MCF 10A (cell line): ENCODE data around the gene EMX2. TPM values are rescaled to one million over a fixed set of nuclear protein-coding genes. Genes with fewer than 3 reads are reported as not detected.

Source experiments
- BruUV-seq: library from RNA; stranded (reverse); fragments of 400-500 nt; replicated peaks from 2 replicates; lab custom pipeline; 2021; lab: Mats Ljungman, UMichigan
- CTCF ChIA-PET: fragments of 300-600 bp; sonication (Branson Sonifier 250); formaldehyde crosslinking; extraction: SDS; loops from one replicate; lab custom pipeline; 2021; ENCODE audit warnings: antibody characterized with exemption, inconsistent platforms; lab: Yijun Ruan, JAX
- POLR2A ChIA-PET: fragments of 300-600, 350-650 bp; sonication (Branson Sonifier 250); formaldehyde crosslinking; extraction: SDS; loops from one replicate; lab custom pipeline; 2020; ENCODE audit warnings: antibody characterized with exemption, inconsistent platforms; lab: Yijun Ruan, JAX
- DNase-seq: peaks from one replicate; pipeline ENCODE4 v3.0.0-alpha.2; 2018; ENCODE audit not compliant: unreplicated experiment
- H3K27ac Mint-ChIP-seq: one replicate; pipeline ENCODE4 v1.8.0; 2022; ENCODE audit warnings: mild to moderate bottlenecking, low read depth, mixed read lengths; ENCODE audit not compliant: unreplicated experiment
- H3K27me3 Mint-ChIP-seq: one replicate; pipeline ENCODE4 v1.8.0; 2022; ENCODE audit warnings: mixed read lengths; ENCODE audit not compliant: insufficient read depth, unreplicated experiment
- H3K36me3 Mint-ChIP-seq: one replicate; pipeline ENCODE4 v1.8.0; 2022; ENCODE audit warnings: mild to moderate bottlenecking, moderate library complexity, mixed read lengths; ENCODE audit not compliant: insufficient read depth, unreplicated experiment
- H3K4me1 Mint-ChIP-seq: one replicate; pipeline ENCODE4 v1.8.0; 2022; ENCODE audit warnings: mixed read lengths; ENCODE audit not compliant: insufficient read depth, unreplicated experiment
- H3K4me3 Mint-ChIP-seq: one replicate; pipeline ENCODE4 v1.8.0; 2022; ENCODE audit warnings: mild to moderate bottlenecking, moderate library complexity, mixed read lengths; ENCODE audit not compliant: unreplicated experiment
- H3K9me3 Mint-ChIP-seq: one replicate; pipeline ENCODE4 v1.8.0; 2022; ENCODE audit warnings: mixed read lengths; ENCODE audit not compliant: unreplicated experiment
- CTCF ChIP-seq: fragments of 200-600 bp; IDR thresholded peaks from one replicate; pipeline ENCODE4 v1.8.0; 2022; ENCODE audit warnings: antibody characterized with exemption, mild to moderate bottlenecking; ENCODE audit not compliant: unreplicated experiment
- intact Hi-C: fragments of 100-400 bp; cut with micrococcal nuclease; formaldehyde crosslinking; loops from 2 replicates; pipeline ENCODE4 v1.14.1; 2022
- total RNA-seq: library from RNA; stranded (reverse); gene quantifications from 2 replicates; pipeline ENCODE4 v1.2.3, GENCODE V29; 2022

The EMX2 gene
- total RNA-seq, 1 experiment from 2014 or later, result not detected

- H3K4me1 Mint-ChIP-seq, result no peaks in the 10 kb centered on the region
- no peaks in the 10 kb centered on the region for H3K36me3 Mint-ChIP-seq
- ChIA-PET POLR2A (no interaction called here), CTCF (no interaction called here)
- H3K9me3 Mint-ChIP-seq, result no peaks in the 10 kb centered on the region
- DNase-seq, result no peak
- no TSS peak for BruUV-seq
- H3K27me3 Mint-ChIP-seq, result peaks cover under 1% of the 10 kb centered on the region
- no peak overlapping the region for H3K4me3 Mint-ChIP-seq
- intact Hi-C loops, result no loop called here
- H3K27ac Mint-ChIP-seq, result no peak overlapping the region
- no peak for TF ChIP-seq CTCF
Observed at GRCh38 chr10:117562896-117563737, 20.6 kb downstream of the EMX2 start.

GRCh38 chr10:117563780-117564179, 21.2 kb downstream of the EMX2 start:
- TF ChIP-seq CTCF, result no peak
- Mint-ChIP-seq H3K9me3 (no peaks in the 10 kb centered on the region), H3K4me3 (no peak overlapping the region), H3K27ac (no peak overlapping the region), H3K4me1 (no peaks in the 10 kb centered on the region), H3K27me3 (peaks cover 7% of the 10 kb centered on the region), H3K36me3 (no peaks in the 10 kb centered on the region)
- POLR2A ChIA-PET, result no interaction called here
- BruUV-seq, result no TSS peak
- no peak for DNase-seq
- intact Hi-C loops, result no loop called here
- CTCF ChIA-PET, result no interaction called here

GRCh38 chr10:117565068-117565467, 22.5 kb downstream of the EMX2 start:
- ChIA-PET POLR2A (interaction anchor here (0.6 kb wide), 1 partner anchor 71 kb away, joined by 3 read pairs; no protein-coding TSS in a partner anchor), CTCF (no interaction called here)
- intact Hi-C loops, result no loop called here
- no peak for DNase-seq
- no peak for TF ChIP-seq CTCF
- Mint-ChIP-seq H3K27me3 (peaks cover 20% of the 10 kb centered on the region), H3K4me3 (no peak overlapping the region), H3K27ac (no peak overlapping the region), H3K36me3 (no peaks in the 10 kb centered on the region), H3K4me1 (no peaks in the 10 kb centered on the region), H3K9me3 (no peaks in the 10 kb centered on the region)
- no TSS peak for BruUV-seq

GRCh38 chr10:117568334-117568733, 25.8 kb downstream of the EMX2 start:
- H3K4me1 Mint-ChIP-seq, result no peaks in the 10 kb centered on the region

More at GRCh38 chr10:117568334-117568733, 25.8 kb downstream of the EMX2 start:
- H3K36me3 Mint-ChIP-seq, result no peaks in the 10 kb centered on the region
- ChIA-PET POLR2A (interaction anchor here (0.9 kb wide), 1 partner anchor 9 kb away, joined by 3 read pairs; no protein-coding TSS in a partner anchor), CTCF (interaction anchor here (0.6 to 1.4 kb wide), 2 partner anchors 30 to 645 kb away, joined by 3 read pairs; no protein-coding TSS in a partner anchor)
- no peak for DNase-seq
- peaks cover 48% of the 10 kb centered on the region for H3K27me3 Mint-ChIP-seq
- BruUV-seq, result no TSS peak
- no peaks in the 10 kb centered on the region for H3K9me3 Mint-ChIP-seq
- TF ChIP-seq CTCF, result no peak
- H3K4me3 Mint-ChIP-seq, result no peak overlapping the region
- H3K27ac Mint-ChIP-seq, result no peak overlapping the region
- intact Hi-C loops, result no loop called here
